ENCODE measurements around the gene ABCD1.

ABCD1 gene

DNA sequence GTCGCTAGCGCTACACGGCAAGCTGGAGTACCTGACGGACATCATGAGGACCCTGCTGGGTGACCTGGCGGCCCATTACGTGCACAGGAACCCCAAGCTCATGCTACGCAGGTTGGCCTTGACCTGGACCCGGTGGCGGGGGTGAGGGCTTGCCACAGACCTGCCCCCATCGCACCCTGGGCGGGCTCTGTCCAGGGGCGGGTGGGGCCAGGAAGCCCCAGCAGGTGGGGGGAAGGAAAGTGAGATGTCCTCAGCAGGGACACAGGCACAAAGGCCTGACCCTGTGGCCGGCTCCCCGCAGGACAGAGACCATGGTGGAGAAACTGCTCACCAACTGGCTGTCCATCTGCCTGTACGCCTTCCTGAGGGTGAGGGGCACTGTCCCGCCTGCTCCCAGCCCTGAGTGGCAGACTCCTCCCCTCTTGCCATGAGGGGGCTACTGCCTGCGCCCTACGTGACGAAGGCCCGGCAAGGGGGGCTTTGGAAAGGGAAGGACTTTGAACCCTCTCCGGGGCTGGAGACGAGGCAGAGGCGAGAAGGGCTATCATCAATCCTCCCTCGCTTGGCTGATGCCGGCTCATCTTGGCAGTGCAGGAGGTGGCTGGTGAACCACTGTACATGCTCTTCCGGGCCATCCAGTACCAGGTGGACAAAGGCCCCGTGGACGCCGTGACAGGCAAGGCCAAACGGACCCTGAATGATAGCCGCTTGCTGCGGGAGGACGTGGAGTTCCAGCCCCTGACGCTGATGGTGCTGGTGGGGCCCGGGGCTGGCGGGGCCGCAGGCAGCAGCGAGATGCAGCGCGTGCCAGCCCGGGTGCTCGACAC is 50.9 kb downstream of the ABCD1 start:
- no peak for DNase-seq

- DNase-seq = no peak
These were observed 51.5 kb downstream of the ABCD1 start for GRCh38 chrX:153776120-153776599.

GRCh38 chrX:153776611-153777045 is 52.0 kb downstream of the ABCD1 start:
- DNase-seq = no peak

GRCh38 chrX:153777261-153778090 is 52.8 kb downstream of the ABCD1 start:
- no peak for DNase-seq

DNA sequence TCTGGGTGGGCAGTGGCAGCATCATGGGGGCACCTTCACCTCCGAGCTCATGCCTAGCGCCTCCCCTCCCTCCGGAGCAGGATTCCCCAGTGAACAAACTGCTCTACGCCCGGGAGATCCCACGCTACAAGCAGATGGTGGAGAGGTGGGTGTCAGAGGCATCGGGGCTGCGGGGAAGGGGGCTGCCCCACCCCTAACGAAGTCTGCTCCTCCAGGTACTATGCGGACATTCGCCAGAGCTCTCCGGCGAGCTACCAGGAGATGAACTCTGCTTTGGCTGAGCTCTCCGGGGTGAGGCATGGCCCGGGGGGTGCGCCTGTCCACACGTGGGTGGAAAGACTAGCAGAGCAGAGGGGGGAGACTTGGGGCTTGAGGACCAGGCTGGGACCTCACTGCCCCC is 53.5 kb downstream of the ABCD1 start:
- DNase-seq = no peak

DNA sequence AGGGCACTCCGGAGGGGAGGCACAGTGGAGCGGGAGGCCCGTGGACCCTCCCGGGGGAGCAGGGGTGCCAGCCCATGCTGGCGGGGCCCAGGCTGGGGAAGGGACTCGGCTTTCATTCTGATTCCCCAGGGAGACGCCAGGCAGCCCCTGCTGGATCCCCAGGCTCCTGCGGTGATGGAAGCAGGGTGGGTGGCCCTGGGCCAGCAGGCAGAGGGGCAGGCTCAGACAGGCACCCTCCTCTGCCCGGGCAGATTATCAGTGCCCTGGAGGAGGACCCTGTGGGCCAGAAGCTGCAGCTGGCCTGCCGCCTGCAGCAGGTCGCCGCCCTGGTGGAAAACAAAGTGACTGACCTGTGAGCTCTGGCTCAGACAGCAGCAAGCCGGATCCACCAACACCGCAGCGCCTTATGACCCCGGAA is 54.0 kb downstream of the ABCD1 start:
- DNase-seq = no peak

DNA sequence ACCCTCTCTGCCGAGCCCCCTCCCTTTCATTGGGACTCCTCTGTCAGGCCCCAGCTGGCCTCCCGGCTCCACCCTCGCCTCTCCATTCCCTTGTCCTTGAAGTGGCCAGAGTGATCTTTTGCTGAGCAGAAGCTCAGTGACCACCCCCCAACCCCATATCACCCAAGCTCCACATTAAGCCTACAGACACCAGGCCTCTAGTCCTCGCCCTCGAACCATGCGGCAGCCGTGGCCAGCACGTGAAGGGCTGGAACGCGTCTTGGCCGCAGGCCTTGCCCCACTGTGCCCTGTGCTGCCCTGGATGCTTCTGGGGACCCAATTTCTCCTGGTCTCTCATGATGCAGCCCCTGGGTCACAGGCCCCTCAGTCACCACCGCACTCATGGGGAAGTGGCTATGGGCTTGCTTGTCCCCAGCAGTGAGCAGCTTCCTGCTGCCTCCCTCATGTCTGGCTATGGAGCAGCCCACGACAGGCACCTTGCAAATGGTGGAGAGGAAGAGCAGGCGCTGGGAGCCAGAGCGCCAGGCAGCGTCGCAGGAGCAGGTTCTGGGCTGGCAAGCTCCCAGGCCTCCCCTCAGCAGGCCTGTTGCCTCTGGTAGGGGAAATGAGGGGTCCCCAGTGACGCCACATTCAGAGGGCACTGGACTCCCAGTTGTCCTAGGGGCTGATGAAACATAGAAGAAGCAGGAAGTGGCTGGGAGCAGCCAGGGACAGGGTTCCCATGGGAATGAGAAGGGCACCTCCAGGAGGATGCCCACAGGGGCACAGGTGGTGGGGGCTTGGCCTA is 55.4 kb downstream of the ABCD1 start:
- no peak for DNase-seq

GRCh38 chrX:153780678-153781427 is 56.2 kb downstream of the ABCD1 start, which contains the start of gene SRPK3:
Gene SRPK3, plus strand, starts transcription at chrX:153781041. Its CDS starts 46 bp downstream, at chrX:153781087.
- no peak for DNase-seq

- no peak for DNase-seq
These were observed 56.9 kb downstream of the ABCD1 start for GRCh38 chrX:153781428-153782047.

GRCh38 chrX:153782313-153782712 is 57.7 kb downstream of the ABCD1 start:
- DNase-seq = no peak

DNA sequence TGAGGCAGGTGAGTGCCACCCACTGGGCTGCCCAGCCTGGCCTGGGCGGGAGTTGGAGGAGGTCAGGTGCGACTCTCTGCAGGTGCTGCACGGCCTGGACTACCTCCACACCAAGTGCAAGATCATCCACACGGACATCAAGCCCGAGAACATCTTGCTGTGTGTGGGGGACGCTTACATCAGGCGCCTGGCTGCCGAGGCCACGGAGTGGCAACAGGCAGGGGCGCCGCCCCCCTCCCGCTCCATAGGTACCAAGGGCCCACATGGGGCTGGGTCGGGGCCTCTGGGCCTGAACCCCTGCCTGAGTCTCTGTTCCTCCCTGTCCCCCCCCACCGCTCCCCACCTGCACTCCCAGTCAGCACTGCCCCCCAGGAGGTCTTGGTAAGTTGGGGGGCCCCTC is 58.2 kb downstream of the ABCD1 start:
- no peak for DNase-seq

DNA sequence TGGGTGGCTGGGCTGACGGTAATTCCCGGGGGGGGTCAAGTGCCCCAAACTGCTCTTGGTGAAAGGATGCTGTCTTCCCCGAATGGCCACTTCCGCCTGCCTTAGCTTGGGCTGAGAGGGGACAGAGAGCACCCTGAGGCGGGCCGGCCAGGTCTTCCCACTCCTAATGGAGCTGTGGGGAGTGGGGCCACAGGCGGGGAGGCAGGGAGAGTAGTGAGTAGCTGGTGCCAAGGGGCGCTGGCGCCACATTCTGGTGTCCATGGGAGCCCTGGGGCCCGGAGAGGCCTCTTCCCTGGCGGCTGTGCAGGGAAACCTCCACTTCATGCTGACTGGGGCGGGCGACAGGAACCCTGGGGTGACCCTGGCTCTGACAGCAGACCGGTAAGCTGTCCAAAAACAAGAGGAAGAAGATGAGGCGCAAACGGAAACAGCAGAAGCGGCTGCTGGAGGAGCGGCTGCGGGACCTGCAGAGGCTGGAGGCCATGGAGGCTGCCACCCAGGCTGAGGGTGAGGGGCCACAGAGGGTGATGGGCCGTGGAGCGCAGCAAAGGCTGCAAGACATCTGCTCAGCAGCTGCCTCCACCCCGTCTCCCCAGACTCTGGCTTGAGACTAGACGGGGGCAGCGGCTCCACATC is 58.8 kb downstream of the ABCD1 start:
- DNase-seq = no peak

- no peak for DNase-seq
These were observed 59.8 kb downstream of the ABCD1 start for GRCh38 chrX:153784325-153784967.

GRCh38 chrX:153786669-153787068 is 62.0 kb downstream of the ABCD1 start:
- no peak for DNase-seq

- DNase-seq = no peak
These were observed 65.0 kb downstream of the ABCD1 start for GRCh38 chrX:153789654-153790053.

GRCh38 chrX:153791104-153791852 is 66.6 kb downstream of the ABCD1 start:
- DNase-seq = no peak

DNA sequence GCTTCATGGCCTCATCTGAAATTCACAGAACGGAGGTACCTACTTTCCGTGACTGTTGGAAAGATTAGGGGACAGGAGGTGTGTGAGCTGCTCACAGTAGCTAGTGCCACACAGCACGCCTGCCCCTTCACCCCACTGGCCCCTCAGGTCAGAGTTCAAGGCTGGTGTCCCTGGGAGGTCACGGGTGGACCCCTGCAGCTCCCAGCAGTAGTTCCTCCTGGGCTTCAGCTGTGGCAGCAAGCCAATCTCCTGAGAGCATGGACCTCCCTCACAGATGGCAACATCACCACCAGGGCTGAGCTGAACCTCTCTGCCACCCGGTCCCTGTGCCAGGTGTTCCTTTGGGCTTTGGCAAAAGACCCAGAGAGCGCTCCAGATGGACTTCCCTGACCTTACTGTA is 67.7 kb downstream of the ABCD1 start:
- no peak for DNase-seq

DNA sequence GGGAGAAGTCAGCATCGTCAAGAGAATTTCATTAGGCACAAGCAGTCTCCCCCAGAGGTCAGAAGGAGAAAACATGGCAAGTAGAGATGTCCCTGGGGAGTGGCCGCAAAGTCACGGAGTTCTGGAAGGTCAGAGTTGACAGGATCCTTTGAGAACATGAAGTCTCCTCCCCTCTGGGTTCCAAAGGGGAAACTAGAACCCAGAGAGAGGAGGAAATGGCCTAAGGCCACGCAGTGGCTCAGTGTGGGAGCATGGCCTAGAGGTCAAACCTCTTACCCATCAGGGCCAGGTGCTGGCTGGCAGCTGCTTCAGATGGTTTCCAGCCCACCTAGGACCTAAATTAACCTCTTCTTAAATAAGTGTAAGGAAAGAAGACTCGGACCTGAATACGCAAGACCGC is 68.6 kb downstream of the ABCD1 start:
- no peak for DNase-seq
